ENCODE results near the gene EPB41. TPM values are rescaled to one million over a fixed set of nuclear protein-coding genes. Genes with fewer than 3 reads are reported as not detected.

Gene EPB41
- total RNA-seq, 1 donor from 2014 or later = 82.6 TPM

DNA sequence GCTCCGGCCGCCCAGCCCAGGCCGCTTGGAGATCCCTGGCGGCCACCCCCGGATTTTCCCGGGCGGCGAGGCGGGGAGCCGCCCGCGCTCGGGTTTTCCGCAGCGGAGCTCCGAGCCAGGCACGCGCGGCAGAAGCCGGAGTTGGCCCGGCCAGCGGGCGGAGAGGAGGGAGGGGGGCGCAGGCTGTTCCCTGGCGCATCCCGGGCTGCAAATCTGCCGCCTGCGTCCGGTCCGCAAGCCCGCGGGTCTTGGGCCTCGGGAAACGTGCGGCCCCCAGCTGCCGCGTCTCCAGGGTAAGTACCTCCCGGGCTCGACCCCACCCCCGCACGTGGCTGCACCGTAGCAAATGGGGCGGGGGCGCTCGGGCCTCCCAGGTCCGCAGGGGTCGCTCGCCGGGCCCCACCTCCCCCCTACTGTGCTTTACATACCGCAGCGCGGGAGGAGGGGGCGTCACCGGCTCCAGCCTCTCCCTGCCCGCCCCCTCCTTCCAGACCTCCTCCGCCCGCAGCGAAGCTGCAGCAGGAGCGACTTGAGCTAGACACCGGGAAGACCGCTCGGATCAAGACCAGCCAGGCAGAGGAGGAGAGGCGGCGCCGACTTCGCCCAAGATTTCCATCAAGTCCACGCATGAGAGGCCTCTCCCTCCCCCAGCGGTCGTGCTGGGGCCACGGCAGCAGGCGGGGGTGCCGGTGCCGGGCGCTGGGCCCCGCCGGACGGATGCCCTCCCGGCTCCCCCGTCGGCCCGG is 207.7 kb downstream of the EPB41 start:
- Mint-ChIP-seq H3K36me3 (ENCODE audit: low read depth, unreplicated experiment) (peaks cover 22% of the 10 kb centered on the region), H3K27me3 (ENCODE audit: unreplicated experiment) (peaks cover 12% of the 10 kb centered on the region), H3K27ac (ENCODE audit: unreplicated experiment) (no peak overlapping the region), H3K4me1 (ENCODE audit: unreplicated experiment) (peaks cover 6% of the 10 kb centered on the region), H3K4me3 (ENCODE audit: unreplicated experiment) (no peak overlapping the region), H3K9me3 (ENCODE audit: unreplicated experiment) (no peaks in the 10 kb centered on the region)
- DNase-seq (ENCODE audit: low spot score) = peak; percentile 32
- no peak for TF ChIP-seq CTCF (IDR thresholded peaks at IDR 0.05; ENCODE audit: unreplicated experiment)

- peaks cover 8% of the 10 kb centered on the region for H3K27me3 Mint-ChIP-seq (ENCODE audit: unreplicated experiment)
- H3K4me3 Mint-ChIP-seq (ENCODE audit: unreplicated experiment) = no peak overlapping the region
- TF ChIP-seq CTCF (IDR thresholded peaks at IDR 0.05; ENCODE audit: unreplicated experiment) = no peak
- H3K9me3 Mint-ChIP-seq (ENCODE audit: unreplicated experiment) = no peaks in the 10 kb centered on the region
- H3K36me3 Mint-ChIP-seq (ENCODE audit: low read depth, unreplicated experiment) = peaks cover 16% of the 10 kb centered on the region
- peak; percentile 15 for DNase-seq (ENCODE audit: low spot score)
- H3K4me1 Mint-ChIP-seq (ENCODE audit: unreplicated experiment) = peaks cover 6% of the 10 kb centered on the region
- no peak overlapping the region for H3K27ac Mint-ChIP-seq (ENCODE audit: unreplicated experiment)
Measured at GRCh38 chr1:29122682-29123052, 208.3 kb downstream of the EPB41 start.

GRCh38 chr1:29123053-29123886 is 208.9 kb downstream of the EPB41 start:
- peak; percentile 49 for DNase-seq (ENCODE audit: low spot score)
- H3K4me3 Mint-ChIP-seq (ENCODE audit: unreplicated experiment) = peak overlapping the region; percentile 62
- TF ChIP-seq CTCF (IDR thresholded peaks at IDR 0.05; ENCODE audit: unreplicated experiment) = no peak
- peaks cover 8% of the 10 kb centered on the region for H3K27me3 Mint-ChIP-seq (ENCODE audit: unreplicated experiment)
- peaks cover 15% of the 10 kb centered on the region for H3K36me3 Mint-ChIP-seq (ENCODE audit: low read depth, unreplicated experiment)
- H3K4me1 Mint-ChIP-seq (ENCODE audit: unreplicated experiment) = peaks cover 6% of the 10 kb centered on the region
- no peaks in the 10 kb centered on the region for H3K9me3 Mint-ChIP-seq (ENCODE audit: unreplicated experiment)
- no peak overlapping the region for H3K27ac Mint-ChIP-seq (ENCODE audit: unreplicated experiment)

GRCh38 chr1:29123887-29124365 is 209.6 kb downstream of the EPB41 start, which contains the start of gene TMEM200B:
TSS of gene TMEM200B (minus strand) at chr1:29123903. CDS start at chr1:29121828, 2,075 bp downstream.
- Mint-ChIP-seq H3K27ac (ENCODE audit: unreplicated experiment) (no peak within 1 kb of the TSS), H3K4me3 (ENCODE audit: unreplicated experiment) (peak within 1 kb of the TSS; percentile 65), H3K4me1 (ENCODE audit: unreplicated experiment) (peaks cover 6% of the 10 kb centered on the region), H3K36me3 (ENCODE audit: low read depth, unreplicated experiment) (peaks cover 9% of the 10 kb centered on the region), H3K27me3 (ENCODE audit: unreplicated experiment) (peaks cover 8% of the 10 kb centered on the region), H3K9me3 (ENCODE audit: unreplicated experiment) (no peaks in the 10 kb centered on the region)
- TF ChIP-seq CTCF (IDR thresholded peaks at IDR 0.05; ENCODE audit: unreplicated experiment) = no peak
- DNase-seq (ENCODE audit: low spot score) = peak; percentile 22

All from endothelial cell (in vitro differentiated cells).